K562 (cell line): ENCODE measurements around the gene PDZRN3. TPM values are rescaled to one million over a fixed set of nuclear protein-coding genes. Genes with fewer than 3 reads are reported as not detected.

Source experiments
- ATAC-seq: fragments of 200-7000 bp; cut with Tn5 transposase; 3 replicates; pipeline ENCODE4 v1.9.1; 2020; ENCODE audit warnings: moderate library complexity
- BruUV-seq: library from RNA; stranded (reverse); fragments of 400-500 nt; replicated peaks from 2 replicates; lab custom pipeline; 2021; lab: Mats Ljungman, UMichigan
- CTCF ChIA-PET: fragments of 300-600 bp; formaldehyde crosslinking; extraction: SDS; loops from one replicate; lab custom pipeline; 2021; ENCODE audit warnings: low intra/inter-chr PET ratio; lab: Yijun Ruan, JAX
- POLR2A ChIA-PET: fragments of 300-600, 350-650 bp; sonication (Branson Sonifier 250); formaldehyde crosslinking; extraction: SDS; loops from one replicate; lab custom pipeline; 2021; ENCODE audit warnings: antibody characterized with exemption, inconsistent platforms; lab: Yijun Ruan, JAX
- DNase-seq, 4 experiments: peaks; one replicate each; pipeline versions ENCODE4 v3.0.0 to v3.0.0-alpha.2; 2011 to 2018; ENCODE audit warnings: low spot score in 3 of 4, mixed read lengths in 3 of 4; ENCODE audit errors: extremely low read depth in 1 of 4
- FAIRE-seq: peaks from 2 replicates; lab custom pipeline; 2011; peaks lifted over from hg19 to GRCh38; lab: Jason Lieb, UNC
- H2AFZ ChIP-seq: 2 replicates; pipeline ENCODE4 v1.6.0; 2011; ENCODE audit warnings: low read depth, low read length, control low read depth, inconsistent platforms
- H3K27ac ChIP-seq: fragments of 200-600 bp; 3 replicates; pipeline ENCODE4 v1.8.0; 2011; ENCODE audit warnings: low read depth, mild to moderate bottlenecking, control low read depth, inconsistent platforms, low read length, moderate library complexity, mixed read lengths; ENCODE audit errors: extremely low read depth
- H3K27me3 ChIP-seq, 2 experiments: fragments of 300-600 bp in 1 of 2; 2 replicates in 1 of 2; 3 replicates in 1 of 2; pipeline versions ENCODE4 v1.6.0 to v1.8.0; 2011; ENCODE audit warnings: inconsistent platforms in 2 of 2, low read length in 2 of 2, mild to moderate bottlenecking in 1 of 2, mixed read lengths in 1 of 2, moderate library complexity in 1 of 2; ENCODE audit not compliant: control insufficient read depth in 2 of 2, insufficient read depth in 2 of 2
- H3K36me3 ChIP-seq: fragments of 300-600 bp; 3 replicates; pipeline ENCODE4 v1.8.0; 2011; ENCODE audit warnings: mild to moderate bottlenecking, low read length, inconsistent platforms; ENCODE audit not compliant: control insufficient read depth, insufficient read depth
- H3K4me1 ChIP-seq, 2 experiments: fragments of 200-600 bp in 1 of 2; replicated peaks in 1 of 2; 2 replicates in 1 of 2; 3 replicates in 1 of 2; pipeline versions ENCODE4 v1.5.1 to v1.8.0; 2011; ENCODE audit warnings: inconsistent platforms in 2 of 2, low read length in 2 of 2, mild to moderate bottlenecking in 1 of 2, mixed read lengths in 1 of 2, moderate library complexity in 1 of 2; ENCODE audit not compliant: control insufficient read depth in 2 of 2, insufficient read depth in 2 of 2
- H3K4me2 ChIP-seq: 2 replicates; pipeline ENCODE4 v1.6.1; 2011; ENCODE audit warnings: low read length, control low read depth, inconsistent platforms, mixed read lengths; ENCODE audit not compliant: insufficient read depth
- H3K4me3 ChIP-seq: fragments of 200-600 bp; sonication (generic), shearing (Covaris generic); 2 replicates; pipeline ENCODE4 v1.5.1; 2016; ENCODE audit warnings: control low read depth, inconsistent platforms
- H3K79me2 ChIP-seq: fragments of 200-600 bp; 3 replicates; pipeline ENCODE4 v1.8.0; 2011; ENCODE audit warnings: low read length, inconsistent platforms; ENCODE audit not compliant: control insufficient read depth, insufficient read depth
- H3K9ac ChIP-seq, 2 experiments: 2 replicates each; pipeline versions ENCODE4 v1.6.0 to v1.6.1; 2011; ENCODE audit warnings: low read depth in 2 of 2, low read length in 2 of 2, control low read depth in 1 of 2, inconsistent platforms in 1 of 2, mild to moderate bottlenecking in 1 of 2, mixed read lengths in 1 of 2; ENCODE audit not compliant: insufficient read depth in 1 of 2
- H3K9me1 ChIP-seq: one replicate; pipeline ENCODE4 v1.6.0; 2011; ENCODE audit warnings: inconsistent platforms, mild to moderate bottlenecking, low read length, moderate library complexity; ENCODE audit not compliant: control insufficient read depth, insufficient read depth
- H3K9me3 ChIP-seq: replicated peaks from 2 replicates; pipeline ENCODE4 v1.5.1; 2011; ENCODE audit warnings: low read depth, low read length, inconsistent platforms; ENCODE audit not compliant: control insufficient read depth, insufficient read depth
- H4K20me1 ChIP-seq: replicated peaks from 2 replicates; pipeline ENCODE4 v1.6.1; 2011; ENCODE audit warnings: low read length, inconsistent platforms, mixed read lengths; ENCODE audit not compliant: control insufficient read depth, insufficient read depth
- CCAR2 ChIP-seq: fragments of 200-400 bp; formaldehyde crosslinking; IDR thresholded peaks from 2 replicates; pipeline ENCODE4 v1.6.1; 2017; ENCODE audit warnings: mild to moderate bottlenecking, low read depth, low read length
- CHAMP1 ChIP-seq: fragments of 450-650 bp; IDR thresholded peaks from 2 replicates; pipeline ENCODE4 v1.6.1; 2016; ENCODE audit warnings: mild to moderate bottlenecking
- CHD2 ChIP-seq: IDR thresholded peaks from 2 replicates; pipeline ENCODE4 v1.6.1; 2011; ENCODE audit warnings: low read depth, low read length
- EHMT2 ChIP-seq: fragments of 450-650 bp; IDR thresholded peaks from 2 replicates; pipeline ENCODE4 v1.6.1; 2018; ENCODE audit warnings: antibody characterized with exemption
- FOXK1 ChIP-seq: sonication (generic); formaldehyde crosslinking; IDR thresholded peaks from 2 replicates; pipeline ENCODE4 v1.8.0; 2022; ENCODE audit warnings: missing genetic modification reagents, mild to moderate bottlenecking, borderline replicate concordance
- HCFC1 ChIP-seq: IDR thresholded peaks from 2 replicates; pipeline ENCODE4 v1.6.1; 2012; ENCODE audit warnings: low read depth, low read length, improper control_type of control experiment
- HDAC1 ChIP-seq, 2 experiments: fragments of 450-650 bp; IDR thresholded peaks; 2 replicates each; pipeline ENCODE4 v1.6.1; 2016 to 2017; ENCODE audit warnings: inconsistent platforms in 1 of 2, mild to moderate bottlenecking in 1 of 2, moderate library complexity in 1 of 2
- MITF ChIP-seq: IDR thresholded peaks from 2 replicates; pipeline ENCODE4 v1.6.1; 2014; ENCODE audit warnings: antibody characterized with exemption
- NUFIP1 ChIP-seq: fragments of 450-650 bp; IDR thresholded peaks from 2 replicates; pipeline ENCODE4 v1.6.1; 2018; ENCODE audit not compliant: partially characterized antibody
- PYGO2 ChIP-seq: fragments of 450-650 bp; IDR thresholded peaks from 2 replicates; pipeline ENCODE4 v1.6.1; 2016; ENCODE audit warnings: mild to moderate bottlenecking, missing genetic modification characterization, moderate library complexity, missing compliant biosample characterization
- SIX5 ChIP-seq, 2 experiments: IDR thresholded peaks; 2 replicates each; pipeline ENCODE4 v1.6.1; 2011; ENCODE audit warnings: low read length in 2 of 2, borderline replicate concordance in 1 of 2, low read depth in 1 of 2, mild to moderate bottlenecking in 1 of 2, moderate library complexity in 1 of 2; ENCODE audit not compliant: insufficient read depth in 1 of 2
- TCF7 ChIP-seq: sonication (generic); IDR thresholded peaks from 2 replicates; pipeline ENCODE4 v1.6.1; 2016; ENCODE audit warnings: antibody characterized with exemption, borderline replicate concordance
- ZNF511 ChIP-seq: sonication (generic); formaldehyde crosslinking; IDR thresholded peaks from 2 replicates; pipeline ENCODE4 v1.8.0; 2022; ENCODE audit warnings: mild to moderate bottlenecking, missing genetic modification reagents
- WGBS: fragments of 100-300 bp; shearing (Covaris generic); methylation state at CpG from one replicate; pipeline ENCODE4 v1.1.6; 2016; ENCODE audit warnings: low coverage, mixed read lengths; ENCODE audit not compliant: insufficient coverage; ENCODE audit errors: missing lambda C conversion rate; 5-methylcytosine and 5-hydroxymethylcytosine counted together
- in situ Hi-C: fragments of 300-500 bp; cut with MboI; formaldehyde crosslinking; loops from 4 replicates; pipeline ENCODE4 v1.15.0; 2018; ENCODE audit warnings: inconsistent platforms, mixed read lengths
- intact Hi-C: fragments of 100-400 bp; cut with micrococcal nuclease; formaldehyde crosslinking; loops from 2 replicates; pipeline ENCODE4 v1.14.2; 2022
- polyA plus RNA-seq, 8 experiments: library from polyadenylated mRNA; depleted of rRNA in 4 of 8; stranded (reverse) in 5 of 8; unstranded in 3 of 8; fragments of >200 nt; fragmentation: Nextera tagmentation in 2 of 8; fragmentation: Illumina TruSeq in 1 of 8; extraction: Ambion mirVana in 2 of 8; extraction: Trizol in 1 of 8; gene quantifications; 2 replicates each; pipeline versions ENCODE4 v1.2.1 to v1.2.3, GENCODE V29; 2011 to 2014; ENCODE audit warnings: inconsistent platforms in 1 of 8, missing spikeins in 1 of 8
- total RNA-seq, 7 experiments: library from RNA; depleted of rRNA in 6 of 7; stranded (reverse); fragments of >200 nt in 6 of 7; fragmentation: Illumina TruSeq in 2 of 7; extraction: Trizol in 2 of 7; gene quantifications; 2 replicates each; pipeline versions ENCODE4 v1.2.1 to v1.2.3, GENCODE V29; 2011 to 2021; ENCODE audit warnings: low replicate concordance in 1 of 7

Gene PDZRN3
- total and polyA plus RNA-seq, 9 of the 15 experiments (the other 6 are each of a cell fraction or from before 2014, with no cell fraction given) = 0.16 TPM; not detected in 8

- H3K79me2 ChIP-seq = no peaks in the 10 kb centered on the region
- no peaks in the 10 kb centered on the region for H3K9me3 ChIP-seq
- DNase-seq (no peak), FAIRE-seq (no peak), ATAC-seq (no peak)
- H4K20me1 ChIP-seq = no peaks in the 10 kb centered on the region; the same call in 1 of the 2 replicates
- TF ChIP-seq SIX5 (IDR thresholded peaks at IDR 0.05; ENCODE audit: borderline replicate concordance in 1 of 2, insufficient read depth in 1 of 2, low read depth in 1 of 2, low read length in 2 of 2) = no peak
- H3K36me3 ChIP-seq = no peaks in the 10 kb centered on the region
- no peaks in the 10 kb centered on the region for H3K9me1 ChIP-seq
- peaks cover 0 to 17% of the 10 kb centered on the region in 2 experiments; a peak in 3 of 5 replicates for H3K27me3 ChIP-seq
- WGBS = 0% methylated on average over 6 of the region's 7 CpGs
- in situ Hi-C loops (no loop called here), intact Hi-C loops (no loop called here)
- no peak overlapping the region for H3K27ac ChIP-seq
- H3K9ac ChIP-seq = no peak overlapping the region
- H3K4me2 ChIP-seq = no peak overlapping the region
- no peak overlapping the region for H3K4me3 ChIP-seq
- no peak overlapping the region for H2AFZ ChIP-seq
- H3K4me1 ChIP-seq = no peaks in the 10 kb centered on the region
- ChIA-PET POLR2A (no interaction called here), CTCF (no interaction called here)
- no TSS peak for BruUV-seq
Measured at GRCh38 chr3:73442886-73443285, 181.9 kb downstream of the PDZRN3 start.

GRCh38 chr3:73442152-73442551, 182.6 kb downstream of the PDZRN3 start:
- no peak for ATAC-seq
- Histone ChIP-seq H4K20me1 (no peaks in the 10 kb centered on the region; the same call in 1 of the 2 replicates), H3K27me3 (peaks cover 0 to 17% of the 10 kb centered on the region in 2 experiments; a peak in 3 of 5 replicates), H3K79me2 (no peaks in the 10 kb centered on the region), H3K9me1 (no peaks in the 10 kb centered on the region), H3K4me1 (no peaks in the 10 kb centered on the region), H3K36me3 (no peaks in the 10 kb centered on the region), H3K27ac (no peak overlapping the region), H3K9me3 (no peaks in the 10 kb centered on the region), H3K4me3 (no peak overlapping the region), H2AFZ (no peak overlapping the region), H3K4me2 (no peak overlapping the region), H3K9ac (no peak overlapping the region)
- no peak for DNase-seq
- BruUV-seq = no TSS peak
- WGBS = 3% methylated on average over 5 of the region's 6 CpGs
- in situ Hi-C loops = no loop called here
- ChIA-PET CTCF (no interaction called here), POLR2A (no interaction called here)
- intact Hi-C loops = no loop called here
- FAIRE-seq = no peak
- TF ChIP-seq CCAR2 (no peak), HCFC1 (no peak), TCF7 (no peak), CHD2 (no peak), PYGO2 (no peak), MITF (no peak), CHAMP1 (no peak), NUFIP1 (no peak), EHMT2 (no peak), HDAC1 (IDR thresholded peaks at IDR 0.05) (no peak), ZNF511 (no peak), FOXK1 (CRISPR knock-in tag) (no peak)
